ENCODE results near the gene MAZ.
A peak's percentile ranks its signal among the peaks of the same experiment; 100 is the strongest.
"Not testable (repeated sequence)": the region's sequence is repeated elsewhere in the genome, so short reads cannot be mapped to it uniquely, and the experiment has no call there.

Gene MAZ

DNA sequence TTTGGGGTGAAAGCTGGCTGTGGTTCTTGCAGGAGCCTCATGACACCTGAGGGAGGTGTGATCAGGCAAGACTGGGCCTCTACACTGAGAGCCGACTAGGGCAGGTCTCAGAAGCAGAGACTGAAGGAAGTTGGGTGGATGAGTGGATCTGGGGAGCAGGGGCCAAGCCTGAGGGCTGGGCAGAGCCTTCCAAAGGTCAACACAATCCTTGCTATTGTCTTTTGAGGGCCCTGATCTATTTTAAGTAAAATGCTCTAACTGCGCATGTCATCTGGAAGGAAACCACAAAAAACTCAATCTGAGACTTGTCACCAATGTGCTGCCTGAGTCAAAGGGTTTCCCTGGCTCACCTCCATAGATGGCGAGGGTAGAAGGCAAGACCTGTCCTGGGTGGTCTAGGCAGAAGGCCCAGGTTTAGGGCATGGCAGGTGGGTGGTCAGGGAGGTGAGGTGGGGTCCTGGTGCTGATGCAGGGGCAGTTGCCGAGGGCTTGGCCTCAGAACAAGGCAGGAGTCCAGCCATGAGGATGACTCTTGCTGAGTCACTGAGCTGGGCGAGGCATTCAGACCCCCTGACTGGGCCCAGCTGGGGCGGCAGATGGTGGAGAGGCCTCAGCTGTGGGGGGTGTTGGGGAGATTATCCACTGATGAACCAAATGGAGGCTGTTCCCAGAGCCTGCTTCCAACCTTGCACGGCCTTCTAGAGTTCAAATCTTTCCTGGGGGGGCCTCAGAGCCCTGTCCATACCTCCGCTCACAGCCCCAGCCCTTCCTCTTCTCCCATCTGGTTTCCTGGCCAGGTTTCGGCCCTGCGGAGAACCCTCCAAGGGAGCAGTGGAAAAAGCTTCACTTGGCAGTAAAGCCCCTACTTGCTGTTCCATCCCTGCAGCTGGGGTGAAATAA, 19.1 kb downstream of the MAZ start:
- DNase-seq (ENCODE audit: low read depth) = no peak

GRCh38 chr16:29826342-29826695, 20.0 kb downstream of the MAZ start:
- DNase-seq (ENCODE audit: low read depth) = no peak

- no peak for DNase-seq (ENCODE audit: low read depth)
Observed at GRCh38 chr16:29830774-29831173, 24.4 kb downstream of the MAZ start.

DNA sequence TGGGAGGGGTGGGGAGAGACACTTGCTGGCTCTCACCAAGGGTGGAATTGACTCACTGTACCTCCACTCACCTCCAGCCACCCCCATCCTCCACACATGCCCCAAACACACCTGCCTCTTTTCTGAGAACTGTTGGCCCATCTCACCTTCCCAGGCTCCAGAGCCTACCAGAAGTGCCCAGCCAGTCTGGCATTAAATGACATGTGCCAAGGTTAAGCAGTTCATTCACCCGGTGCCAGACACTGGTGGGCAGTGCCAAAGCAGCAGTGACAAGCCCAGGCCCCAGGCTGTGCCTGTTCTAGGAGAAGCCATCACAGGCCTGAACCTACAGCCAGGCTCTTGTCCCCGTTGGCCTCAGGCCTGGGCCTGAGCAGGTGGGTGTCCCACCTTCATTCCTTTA, 25.2 kb downstream of the MAZ start:
- DNase-seq (ENCODE audit: low read depth) = no peak

DNA sequence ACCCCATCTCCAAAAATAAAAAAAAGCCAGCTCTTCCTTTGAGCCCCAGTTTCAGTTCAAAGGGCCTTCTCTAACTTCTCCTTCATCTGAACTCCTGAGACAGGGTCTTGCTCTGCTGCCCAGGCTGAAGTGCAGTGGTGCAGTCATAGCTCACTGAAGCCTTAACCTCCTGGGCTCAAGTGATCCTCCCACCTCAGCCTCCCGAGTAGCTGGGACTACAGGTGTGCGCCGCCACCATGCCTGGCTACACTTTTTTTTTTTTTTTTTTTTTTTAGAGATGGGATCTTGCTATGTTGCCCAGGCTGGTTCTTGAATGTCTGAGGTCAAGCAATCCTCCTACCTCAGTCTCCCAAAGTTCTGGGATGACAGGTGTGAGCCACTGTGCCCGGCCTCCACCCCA, 26.9 kb downstream of the MAZ start:
- not testable (repeated sequence) for DNase-seq (ENCODE audit: low read depth)

- DNase-seq (ENCODE audit: low read depth) = no peak
Observed at GRCh38 chr16:29834079-29834478, 27.8 kb downstream of the MAZ start.

DNA sequence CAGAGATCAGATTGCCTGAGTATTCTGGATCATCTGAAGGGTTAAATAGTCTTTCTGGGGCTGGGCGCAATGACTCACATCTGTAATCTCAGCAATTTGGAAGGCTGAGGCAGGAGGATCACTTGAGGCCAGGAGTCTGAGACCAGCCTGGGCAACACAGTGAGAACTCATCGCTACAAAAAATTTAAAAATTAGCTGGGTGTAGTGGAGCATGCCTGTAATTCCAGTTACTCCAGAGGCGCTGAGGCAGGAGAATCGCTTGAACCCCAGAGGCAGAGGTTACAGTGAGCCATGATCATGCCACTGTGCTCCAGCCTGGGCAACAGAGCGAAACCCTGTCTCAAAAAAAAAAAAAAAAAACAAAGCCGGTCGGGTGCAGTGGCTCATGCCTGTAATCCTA, 29.6 kb downstream of the MAZ start:
- DNase-seq (ENCODE audit: low read depth) = no peak

GRCh38 chr16:29836623-29837022, 30.3 kb downstream of the MAZ start:
- DNase-seq (ENCODE audit: low read depth) = no peak

- DNase-seq (ENCODE audit: low read depth) = no peak
Observed at GRCh38 chr16:29837841-29838240, 31.5 kb downstream of the MAZ start.

DNA sequence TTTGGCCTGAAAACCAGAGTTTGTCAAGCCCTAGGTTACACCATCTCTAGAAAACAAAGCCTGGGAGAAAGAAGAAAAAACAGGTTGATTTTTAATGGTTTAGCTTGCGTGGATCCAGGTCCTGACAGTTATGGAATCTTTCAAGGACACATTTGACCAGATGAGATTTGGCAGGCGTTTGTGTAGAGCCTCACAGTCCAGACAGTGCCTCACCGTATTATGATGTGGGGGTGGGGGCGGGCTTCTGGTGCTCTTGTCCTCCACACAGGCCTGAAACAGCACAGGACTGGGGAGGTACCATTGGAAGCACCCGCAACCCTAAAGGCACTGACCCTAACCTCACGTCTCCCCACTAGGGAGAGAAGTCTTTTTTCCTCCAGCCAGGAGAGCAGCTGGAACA, 33.5 kb downstream of the MAZ start:
- DNase-seq (ENCODE audit: low read depth) = no peak

GRCh38 chr16:29840240-29840639, 33.9 kb downstream of the MAZ start:
- no peak for DNase-seq (ENCODE audit: low read depth)

- DNase-seq (ENCODE audit: low read depth) = no peak
Observed at GRCh38 chr16:29841631-29842030, 35.3 kb downstream of the MAZ start.

- no peak for DNase-seq (ENCODE audit: low read depth)
Observed at GRCh38 chr16:29842732-29843346, 36.5 kb downstream of the MAZ start.

GRCh38 chr16:29843931-29844330, 37.6 kb downstream of the MAZ start:
- DNase-seq (ENCODE audit: low read depth) = no peak

GRCh38 chr16:29844575-29845331, 38.4 kb downstream of the MAZ start:
- DNase-seq (ENCODE audit: low read depth) = no peak

GRCh38 chr16:29845656-29846055, 39.3 kb downstream of the MAZ start:
- DNase-seq (ENCODE audit: low read depth) = no peak

- DNase-seq (ENCODE audit: low read depth) = peak; percentile 67
Observed at GRCh38 chr16:29848420-29849297, 42.3 kb downstream of the MAZ start.

GRCh38 chr16:29849505-29849904, 43.2 kb downstream of the MAZ start:
- DNase-seq (ENCODE audit: low read depth) = no peak

DNA sequence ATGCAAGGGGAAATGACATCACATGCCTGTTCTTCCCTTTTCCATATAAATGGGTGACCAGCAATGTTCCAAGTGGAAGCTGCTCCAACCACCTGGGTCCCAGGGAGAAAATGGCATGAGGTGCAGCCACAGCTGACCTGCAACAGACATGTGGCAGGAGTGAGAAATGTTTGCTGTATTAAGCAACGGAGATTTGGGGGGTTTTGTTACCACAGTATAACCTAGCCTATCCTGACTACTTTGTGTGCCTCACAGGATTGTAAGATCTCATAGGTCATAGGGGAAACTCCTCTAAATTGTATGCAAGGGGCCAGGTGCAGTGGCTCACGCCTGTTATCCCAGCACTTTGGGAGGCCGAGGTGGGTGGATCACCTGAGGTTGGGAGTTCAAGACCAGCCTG, 44.7 kb downstream of the MAZ start:
- DNase-seq (ENCODE audit: low read depth) = no peak

DNA sequence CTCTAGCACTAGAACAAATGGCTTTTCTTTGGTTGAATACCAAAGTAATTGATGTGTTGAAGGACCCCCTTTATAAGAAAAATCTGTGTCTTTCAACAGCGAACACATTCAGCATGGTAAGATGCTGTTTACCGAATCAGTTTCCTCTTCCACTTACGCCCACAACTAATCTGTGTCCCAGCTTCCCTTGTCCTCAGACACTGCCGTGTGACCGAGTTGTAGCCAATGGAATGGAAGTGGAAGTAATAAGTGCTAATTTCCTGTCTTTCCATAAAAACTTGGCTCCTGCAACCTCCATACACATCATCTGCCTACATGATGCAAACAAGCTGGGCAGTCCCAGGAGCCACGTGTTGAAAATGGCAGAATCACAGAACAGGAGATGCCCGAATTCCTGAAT, 46.3 kb downstream of the MAZ start:
- no peak for DNase-seq (ENCODE audit: low read depth)

DNA sequence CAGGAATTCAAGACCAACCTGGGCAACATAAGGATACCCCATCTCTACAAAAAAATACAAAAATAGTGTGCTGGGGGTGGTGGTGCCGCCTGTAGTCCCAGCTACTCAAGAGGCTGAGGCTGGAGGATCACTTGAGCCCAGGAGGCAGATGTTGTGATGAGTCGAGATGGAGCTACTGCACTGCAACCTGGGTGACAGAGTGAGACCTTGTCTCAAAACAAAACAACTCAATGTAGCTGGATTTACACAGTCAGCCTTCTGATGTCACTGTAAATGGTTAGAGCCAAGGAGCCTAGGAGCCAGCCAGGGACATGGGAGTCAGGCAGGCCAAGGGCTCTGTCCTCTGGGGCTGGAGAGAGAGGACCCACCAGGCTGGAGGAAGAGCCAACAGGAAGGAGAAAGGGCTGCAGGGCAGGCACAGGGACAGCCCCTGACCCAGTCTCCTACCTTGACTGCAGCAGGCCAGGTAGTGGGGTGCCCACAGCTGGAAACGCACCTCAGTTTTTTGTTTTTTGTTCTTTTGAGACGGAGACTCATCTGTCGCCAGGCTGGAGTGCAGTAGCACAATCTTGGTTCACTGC, 48.3 kb downstream of the MAZ start:
- no peak for DNase-seq (ENCODE audit: low read depth)
